IMR-90 (cell line): Measurements from ENCODE around the gene KRT1. TPM values are rescaled to one million over a fixed set of nuclear protein-coding genes. Genes with fewer than 3 reads are reported as not detected.

Experiments
- ATAC-seq: fragments of 200-7000 bp; cut with Tn5 transposase; 2 replicates; pipeline ENCODE4 v1.9.1; 2020; ENCODE audit warnings: low read depth, mild to moderate bottlenecking, moderate library complexity
- BruUV-seq: library from RNA; stranded (reverse); fragments of 400-500 nt; replicated peaks from 2 replicates; lab custom pipeline; 2021; lab: Mats Ljungman, UMichigan
- CTCF ChIA-PET: fragments of 300-600 bp; formaldehyde crosslinking; extraction: SDS; loops from one replicate; lab custom pipeline; 2021; ENCODE audit warnings: antibody characterized with exemption; lab: Yijun Ruan, JAX
- POLR2A ChIA-PET: fragments of 300-600 bp; sonication (Branson Sonifier 250); formaldehyde crosslinking; loops from one replicate; lab custom pipeline; 2022; ENCODE audit warnings: antibody characterized with exemption; ENCODE audit not compliant: unreplicated experiment; lab: Charles Lee
- DNase-seq: peaks from one replicate; pipeline ENCODE4 v3.0.0; 2013
- H2AFZ ChIP-seq: replicated peaks from 2 replicates; pipeline ENCODE3; 2013; ENCODE audit warnings: low read length, mild to moderate bottlenecking; ENCODE audit not compliant: poor library complexity
- H2AK5ac ChIP-seq: 2 replicates; pipeline ENCODE4 v1.6.1; 2013; ENCODE audit warnings: low read depth, low read length, inconsistent platforms
- H2AK9ac ChIP-seq: replicated peaks from 2 replicates; pipeline ENCODE3; 2013; ENCODE audit warnings: mild to moderate bottlenecking, low read depth, low read length, moderate library complexity; ENCODE audit not compliant: poor library complexity
- H2BK120ac ChIP-seq: 2 replicates; pipeline ENCODE4 v1.6.1; 2013; ENCODE audit warnings: low read depth, low read length, inconsistent platforms
- H2BK15ac ChIP-seq: 3 replicates; pipeline ENCODE4 v1.6.1; 2013; ENCODE audit warnings: low read depth, low read length, inconsistent platforms
- H2BK20ac ChIP-seq: 2 replicates; pipeline ENCODE4 v1.6.1; 2013; ENCODE audit warnings: low read depth, mild to moderate bottlenecking, inconsistent platforms, low read length, moderate library complexity
- H2BK5ac ChIP-seq: 2 replicates; pipeline ENCODE4 v1.6.1; 2013; ENCODE audit warnings: mild to moderate bottlenecking, low read depth, low read length, inconsistent platforms; ENCODE audit not compliant: poor library complexity, severe bottlenecking
- H3K14ac ChIP-seq: replicated peaks from 2 replicates; pipeline ENCODE4 v1.6.1; 2013; ENCODE audit warnings: low read depth, low read length, inconsistent platforms
- H3K18ac ChIP-seq: 2 replicates; pipeline ENCODE4 v1.6.1; 2013; ENCODE audit warnings: low read depth, low read length, control low read depth
- H3K23ac ChIP-seq: 2 replicates; pipeline ENCODE4 v1.6.1; 2013; ENCODE audit warnings: low read depth, low read length, inconsistent platforms
- H3K27ac ChIP-seq: 2 replicates; pipeline ENCODE4 v1.5.1; 2013; ENCODE audit warnings: mild to moderate bottlenecking, control low read depth, low read length; ENCODE audit not compliant: insufficient read depth
- H3K27me3 ChIP-seq: 2 replicates; pipeline ENCODE4 v1.6.1; 2013; ENCODE audit warnings: low read length; ENCODE audit not compliant: control insufficient read depth, insufficient read depth
- H3K36me3 ChIP-seq: 2 replicates; pipeline ENCODE4 v1.6.1; 2013; ENCODE audit warnings: low read length, mixed read lengths; ENCODE audit not compliant: control insufficient read depth, insufficient read depth
- H3K4ac ChIP-seq: 2 replicates; pipeline ENCODE4 v1.6.1; 2013; ENCODE audit warnings: low read depth, low read length, inconsistent platforms
- H3K4me1 ChIP-seq: 2 replicates; pipeline ENCODE4 v1.6.1; 2013; ENCODE audit warnings: low read length, mixed read lengths; ENCODE audit not compliant: control insufficient read depth, insufficient read depth
- H3K4me2 ChIP-seq: 2 replicates; pipeline ENCODE4 v1.6.1; 2013; ENCODE audit warnings: low read depth, mild to moderate bottlenecking, control low read depth, low read length, moderate library complexity
- H3K4me3 ChIP-seq: 2 replicates; pipeline ENCODE4 v1.5.1; 2013; ENCODE audit warnings: low read depth, mild to moderate bottlenecking, control low read depth, low read length, moderate library complexity; ENCODE audit not compliant: insufficient read depth
- H3K56ac ChIP-seq: 2 replicates; pipeline ENCODE4 v1.6.1; 2013; ENCODE audit warnings: low read length, inconsistent platforms; ENCODE audit not compliant: insufficient read depth; ENCODE audit errors: extremely low read depth
- H3K79me1 ChIP-seq, 2 experiments: 2 replicates each; pipeline ENCODE4 v1.6.1; 2013; ENCODE audit warnings: low read length in 2 of 2, inconsistent platforms in 1 of 2, low read depth in 1 of 2
- H3K9ac ChIP-seq: 2 replicates; pipeline ENCODE4 v1.6.1; 2013; ENCODE audit warnings: low read depth, low read length, control low read depth
- H3K9me1 ChIP-seq: 2 replicates; pipeline ENCODE4 v1.6.1; 2013; ENCODE audit warnings: low read length, inconsistent platforms; ENCODE audit not compliant: insufficient read depth
- H3K9me3 ChIP-seq: 2 replicates; pipeline ENCODE4 v1.6.1; 2013; ENCODE audit warnings: low read length; ENCODE audit not compliant: control insufficient read depth, insufficient read depth
- H4K20me1 ChIP-seq: 2 replicates; pipeline ENCODE4 v1.6.1; 2013; ENCODE audit warnings: low read length, inconsistent platforms; ENCODE audit not compliant: insufficient read depth
- H4K5ac ChIP-seq: 2 replicates; pipeline ENCODE4 v1.6.1; 2013; ENCODE audit warnings: mild to moderate bottlenecking, low read depth, low read length, control low read depth
- H4K8ac ChIP-seq, 2 experiments: 2 replicates each; pipeline ENCODE4 v1.6.1; 2013; ENCODE audit warnings: low read depth in 2 of 2, low read length in 2 of 2, control low read depth in 1 of 2, inconsistent platforms in 1 of 2
- H4K91ac ChIP-seq: 2 replicates; pipeline ENCODE4 v1.6.1; 2013; ENCODE audit warnings: low read depth, low read length, inconsistent platforms; ENCODE audit not compliant: insufficient read depth
- BHLHE40 ChIP-seq: fragments of 150-350 bp; IDR thresholded peaks from 2 replicates; pipeline ENCODE4 v1.6.1; 2016; ENCODE audit warnings: mild to moderate bottlenecking, low read depth, low read length
- CEBPB ChIP-seq: IDR thresholded peaks from 2 replicates; pipeline ENCODE4 v1.6.1; 2012; ENCODE audit warnings: low read depth, low read length, improper control_type of control experiment
- MAFK ChIP-seq: IDR thresholded peaks from 2 replicates; pipeline ENCODE4 v1.6.1; 2012; ENCODE audit warnings: low read depth, low read length, improper control_type of control experiment
- MAZ ChIP-seq: IDR thresholded peaks from 2 replicates; pipeline ENCODE4 v1.6.1; 2012; ENCODE audit warnings: low read depth, mild to moderate bottlenecking, low read length, improper control_type of control experiment, moderate library complexity, borderline replicate concordance
- NFE2L2 ChIP-seq: fragments of 150-350 bp; IDR thresholded peaks from 2 replicates; pipeline ENCODE4 v1.6.1; 2016; ENCODE audit warnings: low read depth, mild to moderate bottlenecking, low read length
- RAD21 ChIP-seq: IDR thresholded peaks from 2 replicates; pipeline ENCODE4 v1.6.1; 2012; ENCODE audit warnings: low read length, improper control_type of control experiment
- SMC3 ChIP-seq: fragments of 150-350 bp; IDR thresholded peaks from 2 replicates; pipeline ENCODE4 v1.6.1; 2016; ENCODE audit warnings: low read depth, mild to moderate bottlenecking, antibody characterized with exemption, low read length, moderate library complexity
- USF2 ChIP-seq: fragments of 150-350 bp; IDR thresholded peaks from 2 replicates; pipeline ENCODE4 v1.6.1; 2017; ENCODE audit warnings: mild to moderate bottlenecking, antibody characterized with exemption, low read length, low read depth
- WGBS, 2 experiments: methylation state at CpG; one replicate each; pipeline versions ENCODE4 v1.1.5 to v1.1.7; 2013; ENCODE audit warnings: missing lambda C conversion rate in 2 of 2; ENCODE audit not compliant: insufficient read length in 1 of 2; ENCODE audit errors: extremely low coverage in 2 of 2; 5-methylcytosine and 5-hydroxymethylcytosine counted together
- dilution Hi-C: fragments of 300-500 bp; cut with HindIII; formaldehyde crosslinking; loops from one replicate; pipeline ENCODE4 v1.14.3; 2018; ENCODE audit warnings: low sequenced_read_pairs; ENCODE audit not compliant: unreplicated experiment
- in situ Hi-C: fragments of 300-500 bp; cut with MboI; formaldehyde crosslinking; loops from 3 replicates; pipeline ENCODE4 v1.14.3; 2019; ENCODE audit warnings: low sequenced_read_pairs, inconsistent platforms, mixed read lengths
- intact Hi-C: fragments of 100-400 bp; cut with micrococcal nuclease; formaldehyde crosslinking; loops from 2 replicates; pipeline ENCODE4 v1.10.0; 2022
- polyA plus RNA-seq, 3 experiments: library from polyadenylated mRNA; depleted of rRNA; stranded (reverse); fragments of >200 nt; gene quantifications; 2 replicates each; pipeline ENCODE4 v1.2.3, GENCODE V29; 2012; ENCODE audit warnings: low replicate concordance in 1 of 3
- total RNA-seq: library from RNA; depleted of rRNA; stranded (reverse); fragments of >200 nt; gene quantifications from 2 replicates; pipeline ENCODE4 v1.2.3, GENCODE V29; 2012

KRT1 gene
- total and polyA plus RNA-seq, 2 of the 4 experiments (the other 2 are of a cell fraction) = not detected

GRCh38 chr12:52673713-52674432 is 6.3 kb downstream of the KRT1 start:
- Histone ChIP-seq H4K5ac (no peak overlapping the region), H2BK15ac (no peak overlapping the region), H3K9me1 (no peaks in the 10 kb centered on the region), H4K20me1 (no peaks in the 10 kb centered on the region), H3K9ac (no peak overlapping the region), H3K23ac (no peak overlapping the region), H2BK5ac (no peak overlapping the region), H3K4ac (no peak overlapping the region), H3K27ac (no peak overlapping the region), H2BK20ac (no peak overlapping the region), H3K9me3 (no peaks in the 10 kb centered on the region), H3K4me3 (no peak overlapping the region), H2AFZ (no peak overlapping the region), H2AK5ac (no peak overlapping the region), H4K8ac (no peak overlapping the region), H3K4me1 (no peaks in the 10 kb centered on the region), H3K36me3 (no peaks in the 10 kb centered on the region), H3K56ac (no peak overlapping the region), H2BK120ac (no peak overlapping the region), H4K91ac (no peak overlapping the region), H3K18ac (no peak overlapping the region), H3K14ac (no peak overlapping the region), H3K4me2 (no peak overlapping the region), H2AK9ac (no peak overlapping the region), H3K79me1 (no peaks in the 10 kb centered on the region), H3K27me3 (peaks cover 21% of the 10 kb centered on the region)
- DNase-seq = no peak
- no TSS peak for BruUV-seq
- intact Hi-C loops = no loop called here
- ATAC-seq = no peak
- WGBS, 2 experiments = 54% methylated on average over 2 of the region's 3 CpGs; no CpG with 5 or more reads in 1 of the 2 experiments
- TF ChIP-seq NFE2L2 (no peak), SMC3 (no peak), RAD21 (no peak), USF2 (no peak), MAZ (no peak), CEBPB (no peak), BHLHE40 (no peak), MAFK (no peak)
- in situ Hi-C loops = no loop called here
- POLR2A ChIA-PET = no interaction called here
- CTCF ChIA-PET = no interaction called here
- dilution Hi-C loops = no loop called here
